Activated CD4-positive, CD25-positive, alpha-beta regulatory T cell treated with anti-CD3 and anti-CD28 coated beads, Interleukin-2, amount 50 U/mL, for 24 hours (primary cell): Measurements from ENCODE around the gene HEY2.
"Not testable (repeated sequence)": the region's sequence is repeated elsewhere in the genome, so short reads cannot be mapped to it uniquely, and the experiment has no call there.

ENCODE experiments used
- ATAC-seq, 2 donors: fragments of 150-1000 bp; cut with Tn5 transposase; one replicate each; pipeline ENCODE4 v1.10.0; 2021; ENCODE audit warnings: mild to moderate bottlenecking in 1 of 2, moderate library complexity in 1 of 2

The HEY2 gene

GRCh38 chr6:125797120-125797885 is 47.9 kb downstream of the HEY2 start:
- ATAC-seq: no peak

DNA sequence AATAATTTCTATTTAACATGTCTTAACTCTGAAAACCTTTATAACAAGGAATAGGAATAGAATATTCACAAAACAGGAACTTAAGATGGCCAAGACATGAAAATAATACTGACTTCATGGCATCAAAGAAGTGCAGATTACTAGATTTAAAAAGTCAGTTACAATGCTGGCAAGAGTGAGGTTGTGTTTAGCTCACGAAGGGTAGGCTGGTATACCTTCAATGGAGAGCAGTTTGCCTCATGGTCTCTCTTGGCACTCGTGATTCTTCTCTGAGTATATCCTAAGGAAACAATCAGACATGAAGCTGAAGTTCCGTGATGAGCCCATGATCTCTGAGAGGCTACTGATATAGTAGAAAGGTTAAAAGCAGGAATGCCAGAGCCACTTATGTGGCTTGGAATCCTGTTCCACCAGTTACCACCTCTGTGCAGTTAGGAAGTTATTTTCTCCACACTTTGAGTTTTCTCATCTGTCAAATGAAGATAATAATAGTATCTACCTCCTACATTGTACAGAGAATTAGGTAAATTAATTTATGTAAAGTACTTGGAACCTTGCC is 48.5 kb downstream of the HEY2 start:
- ATAC-seq: no peak

DNA sequence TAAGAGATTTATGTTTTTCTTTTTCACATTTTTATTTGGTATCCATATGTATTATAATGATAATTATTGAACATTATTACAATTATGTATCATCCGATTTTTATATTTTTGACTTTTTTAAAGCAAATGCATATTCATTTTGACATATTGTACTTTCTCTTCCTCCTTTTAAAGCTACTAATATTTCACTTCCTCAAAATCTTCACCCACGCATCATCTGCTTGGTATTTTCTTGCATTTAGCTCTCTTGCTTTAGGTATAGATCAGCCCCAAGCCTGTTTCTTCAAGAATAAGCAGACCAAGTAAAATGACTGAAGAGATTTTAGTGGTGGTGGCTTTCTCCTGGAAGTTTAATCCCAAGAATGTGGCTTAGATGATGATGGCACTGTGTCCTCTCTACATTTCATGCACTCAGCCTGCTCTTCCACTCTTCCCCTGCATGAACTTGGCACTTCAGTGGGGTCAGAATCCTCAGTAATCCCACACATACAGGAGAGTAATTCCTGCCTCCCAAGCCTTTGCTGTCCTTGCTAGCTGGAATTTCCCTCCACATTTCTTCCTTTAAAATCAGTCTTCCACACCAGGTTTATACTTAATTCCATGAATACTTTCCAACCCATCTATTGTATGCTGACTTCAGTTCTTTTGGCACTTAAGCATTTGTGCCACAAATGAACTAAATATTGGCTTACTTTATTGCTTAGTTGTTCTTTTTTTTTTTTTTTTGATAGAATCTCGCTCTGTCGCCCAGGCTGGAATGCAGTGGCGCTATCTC is 49.5 kb downstream of the HEY2 start:
- ATAC-seq: no peak

- no peak for ATAC-seq
Measured at GRCh38 chr6:125802383-125802782, 53.0 kb downstream of the HEY2 start.

DNA sequence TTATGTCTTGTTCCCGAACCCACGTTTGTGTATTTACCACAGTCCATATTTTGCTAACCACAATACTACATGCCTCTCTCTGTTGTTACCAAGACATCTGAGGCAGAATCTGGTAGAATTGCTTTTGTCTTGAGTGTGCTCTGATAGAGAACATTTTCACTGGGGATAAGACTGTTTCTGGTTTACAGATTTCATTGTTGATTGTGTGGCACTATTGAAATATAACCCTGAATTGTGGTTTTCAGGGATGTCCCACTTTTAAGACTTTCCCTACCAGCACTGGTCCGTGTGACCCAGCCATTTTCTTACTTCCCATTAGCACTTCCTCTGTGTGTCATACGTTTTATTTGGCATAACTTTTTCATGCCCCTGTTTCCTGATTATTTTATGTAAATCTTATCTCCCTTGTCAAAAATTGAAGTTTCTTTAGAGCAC is 53.5 kb downstream of the HEY2 start:
- ATAC-seq: no peak

DNA sequence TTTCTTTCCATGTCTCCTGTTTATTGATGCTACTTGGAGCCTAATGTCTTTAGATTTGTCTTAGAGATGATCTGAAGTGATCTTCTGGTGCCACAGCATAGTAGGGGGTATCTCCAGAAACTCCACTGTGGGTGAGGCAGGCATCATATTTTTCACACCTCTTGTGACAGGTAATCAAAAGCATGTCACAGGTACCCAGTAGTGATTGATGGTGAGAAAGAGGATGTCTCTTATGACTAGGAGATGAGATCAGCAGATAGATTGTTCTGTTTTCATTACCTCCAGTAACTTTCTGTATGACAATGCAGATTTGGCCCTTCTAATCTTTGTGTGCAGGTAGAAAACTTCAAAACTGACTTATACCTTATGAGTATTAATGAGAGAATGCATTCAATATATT is 54.8 kb downstream of the HEY2 start:
- ATAC-seq: peak; percentile 90 to 94

DNA sequence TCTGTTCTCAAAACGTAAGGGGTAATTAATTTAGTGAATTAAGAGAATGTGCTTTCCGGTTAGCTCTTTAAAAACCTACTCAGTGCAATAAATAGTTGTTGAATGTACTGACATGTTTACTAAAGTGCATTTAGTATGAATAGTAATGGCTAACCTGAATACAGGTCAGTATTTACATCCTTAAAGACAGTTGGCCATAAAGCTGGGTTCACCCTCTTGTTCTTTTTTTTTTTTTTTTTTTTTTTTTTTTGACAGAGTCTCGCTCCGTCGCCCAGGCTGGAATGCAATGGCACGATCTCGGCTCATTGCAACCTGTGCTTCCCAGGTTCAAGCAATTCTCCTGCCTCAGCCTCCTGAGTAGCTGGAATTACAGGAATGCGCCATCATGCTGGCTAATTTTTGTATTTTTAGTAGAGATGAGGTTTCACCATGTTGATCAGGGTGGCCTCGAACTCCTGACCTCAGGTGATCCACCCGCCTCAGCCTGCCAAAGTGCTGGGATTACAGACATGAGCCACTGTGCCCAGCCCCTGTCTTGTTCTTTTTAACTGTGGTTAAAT is 55.5 kb downstream of the HEY2 start:
- ATAC-seq: not testable (repeated sequence)

DNA sequence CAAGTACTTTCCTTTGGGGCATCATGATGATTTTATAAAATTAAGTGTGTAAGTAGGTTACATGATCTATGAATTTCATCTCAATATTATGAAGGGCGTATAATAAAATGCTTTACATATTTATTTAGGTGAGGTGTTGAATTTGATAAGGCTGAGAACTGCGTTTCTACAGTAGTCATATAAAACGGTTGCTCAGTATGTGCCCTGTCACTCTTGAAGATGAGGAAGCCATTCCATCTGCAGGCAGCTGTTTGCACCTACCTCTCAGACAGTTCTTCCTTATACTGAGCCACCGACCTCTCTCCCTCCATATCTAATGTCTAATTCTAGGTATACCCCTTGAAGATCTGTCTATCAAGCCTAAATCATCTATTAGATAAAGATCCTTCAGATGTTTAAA is 57.4 kb downstream of the HEY2 start:
- no peak for ATAC-seq

- ATAC-seq: peak; percentile 49 to 57
Measured at GRCh38 chr6:125807293-125807692, 57.9 kb downstream of the HEY2 start.

- ATAC-seq: no peak
Measured at GRCh38 chr6:125808060-125808459, 58.6 kb downstream of the HEY2 start.

- no peak for ATAC-seq
Measured at GRCh38 chr6:125808591-125808990, 59.2 kb downstream of the HEY2 start.

- no peak for ATAC-seq
Measured at GRCh38 chr6:125809570-125810170, 60.2 kb downstream of the HEY2 start.

GRCh38 chr6:125810445-125810844 is 61.0 kb downstream of the HEY2 start:
- ATAC-seq: no peak
